SIG-M5 treated with dmso at 0.1 percent for 504 hours (cell line): ENCODE measurements around the gene RSRC2.
"Not testable (repeated sequence)": the region's sequence is repeated elsewhere in the genome, so short reads cannot be mapped to it uniquely, and the experiment has no call there.

Experiments used
- DNase-seq: peaks from one replicate; lab custom pipeline; 2025; ENCODE audit not compliant: unreplicated experiment; lab: John Stamatoyannopoulos, UW

RSRC2 gene

DNA sequence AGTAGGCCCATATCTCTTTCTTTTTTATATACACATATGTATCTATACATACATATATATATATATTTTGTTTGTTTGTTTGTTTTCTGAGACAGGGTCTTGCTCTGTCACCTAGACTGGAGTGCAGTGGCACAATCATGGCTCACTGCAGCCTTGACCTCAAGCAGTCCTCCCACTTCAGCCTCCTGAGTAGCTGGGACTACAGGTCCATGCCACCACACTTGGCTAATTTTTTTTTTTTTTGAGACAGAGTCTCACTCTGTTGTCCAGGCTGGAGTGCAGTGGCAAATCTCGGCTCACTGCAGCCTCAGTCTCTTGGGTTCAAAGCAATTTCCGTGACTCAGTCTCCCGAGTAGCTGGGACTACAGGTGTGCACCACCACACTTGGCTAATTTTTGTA lies 38.9 kb downstream of the RSRC2 start:
- DNase-seq = not testable (repeated sequence)

DNA sequence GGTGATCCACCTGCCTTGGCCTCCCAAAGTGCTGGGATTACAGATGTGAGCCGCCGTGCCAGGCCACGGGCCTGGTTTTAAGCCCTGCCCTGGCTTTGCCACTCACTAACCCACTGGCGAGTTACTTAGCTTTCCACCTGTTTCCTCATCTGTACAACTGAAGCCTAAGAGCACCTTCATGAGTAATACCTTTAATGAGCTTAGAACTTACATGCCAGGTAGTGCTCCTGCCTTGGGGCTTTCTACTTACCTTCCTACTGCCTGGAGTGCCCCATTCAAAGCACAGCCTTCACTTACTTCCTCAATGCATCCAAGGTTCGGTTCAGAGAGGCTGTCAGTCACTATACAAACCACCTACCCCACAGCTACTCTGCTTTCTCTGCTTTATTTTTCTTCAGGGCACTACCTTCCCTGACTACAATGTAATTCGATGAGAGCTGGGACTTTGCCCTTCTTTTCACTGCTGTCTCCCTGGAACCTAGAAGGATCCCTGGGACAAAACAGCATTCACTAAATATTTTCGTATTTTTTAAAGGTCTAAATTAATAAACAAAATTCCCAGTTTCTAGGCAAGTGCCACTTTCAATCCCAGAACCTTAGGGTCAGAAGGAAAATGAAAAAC lies 39.8 kb downstream of the RSRC2 start:
- DNase-seq = no peak

DNA sequence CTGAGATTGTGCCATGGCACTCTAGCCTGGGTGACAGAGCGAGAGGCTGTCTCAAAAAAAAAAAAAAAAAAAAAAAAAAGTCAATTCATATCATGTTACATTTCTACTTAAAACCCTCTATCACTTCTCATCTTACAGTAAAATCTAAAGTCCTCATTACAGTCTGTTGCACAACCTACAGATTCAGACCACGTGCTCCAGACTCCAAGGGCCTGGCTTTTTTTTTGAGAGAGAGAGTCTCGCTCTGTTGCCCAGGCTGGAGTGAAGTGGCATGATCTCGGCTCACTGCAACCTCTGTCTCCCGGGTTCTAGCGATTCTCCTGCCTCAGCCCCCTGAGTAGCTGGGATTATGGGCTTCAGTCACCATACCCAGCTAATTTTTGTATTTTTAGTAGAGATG lies 40.4 kb downstream of the RSRC2 start:
- peak; percentile 12 for DNase-seq

DNA sequence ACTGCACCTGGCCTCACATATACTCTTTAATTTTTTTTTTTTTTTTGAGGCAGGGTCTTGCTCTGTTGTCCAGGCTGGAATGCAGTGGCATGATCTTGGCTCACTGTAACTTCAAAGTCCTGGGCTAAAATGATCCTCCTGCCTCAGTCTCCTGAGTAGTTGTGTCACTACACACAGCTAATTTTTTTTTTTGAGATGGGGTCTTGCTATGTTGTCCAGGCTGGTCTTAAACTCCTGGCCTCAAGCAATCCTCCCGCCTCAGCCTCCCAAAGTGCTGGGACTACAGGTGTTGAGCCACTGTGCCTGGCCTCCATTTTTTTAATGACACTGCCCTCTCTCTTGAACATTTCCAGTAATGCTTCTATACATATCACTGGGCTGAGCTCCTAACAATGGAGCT lies 42.4 kb downstream of the RSRC2 start:
- not testable (repeated sequence) for DNase-seq

DNA sequence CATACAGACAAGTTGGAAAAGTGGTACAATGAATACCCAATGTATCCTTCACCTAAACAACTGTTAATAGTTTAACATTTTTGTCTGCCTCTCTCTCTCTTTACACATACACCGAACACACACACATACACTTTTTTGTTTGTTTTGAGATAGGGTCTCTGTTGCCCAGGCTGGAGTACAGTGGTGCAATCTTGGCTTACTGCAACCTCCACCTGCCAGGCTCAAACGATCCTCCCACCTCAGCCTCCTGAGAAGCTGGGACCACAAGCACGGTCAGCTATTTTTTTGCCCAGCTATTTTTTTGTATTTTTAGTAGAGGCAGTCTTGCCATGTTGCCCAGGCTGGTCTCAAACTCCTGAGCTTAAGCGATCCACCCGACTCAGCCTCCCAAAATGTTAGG lies 42.8 kb downstream of the RSRC2 start:
- no peak for DNase-seq

DNA sequence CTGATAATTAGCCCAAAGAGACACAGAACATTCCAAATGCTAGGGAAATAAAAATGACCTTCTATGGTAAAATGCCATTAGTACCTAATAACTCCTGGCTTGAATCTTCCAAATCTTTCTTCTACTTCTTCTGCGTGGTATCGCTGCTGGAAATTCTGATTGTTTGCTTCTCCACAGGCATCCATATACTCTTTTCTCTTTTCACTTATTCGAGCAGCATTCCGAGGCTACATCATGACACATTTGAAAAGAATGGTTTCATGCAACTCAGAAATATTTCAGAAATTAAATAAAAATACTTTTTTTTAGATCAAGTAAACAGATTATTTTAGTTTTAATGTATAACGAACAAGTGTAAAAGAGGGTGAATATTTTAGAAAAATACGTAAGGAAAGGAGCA lies 44.9 kb downstream of the RSRC2 start:
- DNase-seq = no peak

DNA sequence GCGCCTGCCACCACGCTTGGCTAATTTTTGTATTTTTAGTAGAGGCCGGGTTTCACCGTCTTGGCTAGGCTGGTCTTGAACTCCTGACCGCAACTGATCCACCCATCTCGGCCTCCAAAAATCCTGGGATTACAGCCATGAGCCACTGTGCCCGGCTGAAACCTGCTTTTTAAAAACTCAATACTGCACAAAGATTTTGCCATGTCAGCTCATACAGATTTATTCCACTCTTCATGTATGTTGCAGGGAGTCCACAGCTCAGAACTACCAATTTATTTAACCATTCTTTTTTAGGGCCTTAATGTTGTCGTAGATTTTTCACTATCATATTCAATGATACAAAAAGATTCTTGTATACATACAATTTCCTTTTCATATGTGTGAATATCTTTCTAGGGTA lies 46.0 kb downstream of the RSRC2 start:
- no peak for DNase-seq

DNA sequence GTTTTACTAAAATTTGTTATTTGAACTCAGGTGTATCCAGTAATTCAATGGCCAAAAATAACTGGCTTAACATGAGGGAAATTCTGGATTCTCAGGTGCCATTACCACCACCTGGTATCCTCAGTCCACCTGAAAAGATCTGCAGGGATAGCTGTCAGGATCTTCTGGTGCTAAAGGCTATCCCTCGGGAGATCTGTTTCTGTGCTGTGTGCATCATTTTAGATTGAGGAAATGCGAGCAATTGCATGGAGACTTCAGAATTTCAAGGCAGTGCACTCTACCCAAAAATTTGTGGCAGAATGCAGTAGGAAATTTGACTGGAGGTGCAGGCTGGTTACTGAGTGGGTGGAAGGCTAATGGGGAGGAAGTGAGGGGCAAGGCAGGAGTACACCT lies 52.4 kb downstream of the RSRC2 start:
- no peak for DNase-seq

DNA sequence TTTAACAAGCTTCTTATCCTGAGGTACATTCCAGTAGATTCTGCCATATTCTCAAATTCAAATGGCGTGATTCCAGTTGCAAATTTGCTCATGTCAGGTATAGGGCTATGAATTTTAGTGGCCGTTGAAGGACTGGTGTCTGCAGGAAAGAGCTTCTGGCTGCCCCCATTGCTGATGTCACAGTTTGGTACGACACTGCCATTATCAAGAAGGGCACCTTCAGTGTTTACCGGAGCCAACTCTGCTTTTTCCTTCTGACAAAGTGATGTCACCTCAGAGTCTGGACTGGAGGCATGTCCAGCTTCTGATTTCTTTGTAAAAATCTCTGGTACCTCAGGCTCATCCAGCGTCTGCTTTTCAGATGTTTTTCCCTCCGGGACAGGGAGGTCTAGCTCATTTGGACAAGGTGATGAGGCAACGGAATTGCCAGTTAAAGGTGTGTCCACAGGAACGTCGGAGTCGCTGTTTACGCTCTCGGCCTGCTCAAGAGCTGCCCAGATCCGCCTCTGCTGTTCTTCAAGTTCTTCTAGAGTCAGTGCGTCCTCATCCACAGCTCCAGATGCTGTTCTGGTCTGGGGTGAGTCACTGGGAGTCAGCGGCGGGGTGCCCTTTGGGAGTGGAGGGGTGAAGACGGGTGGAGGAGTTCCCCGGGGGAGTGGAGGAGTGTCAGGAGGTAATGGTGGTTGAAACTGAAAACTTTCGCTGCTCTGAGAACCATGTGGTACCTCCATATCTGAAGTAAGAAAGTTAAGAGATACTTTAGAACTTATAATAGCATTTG lies 53.0 kb downstream of the RSRC2 start:
- no peak for DNase-seq

DNA sequence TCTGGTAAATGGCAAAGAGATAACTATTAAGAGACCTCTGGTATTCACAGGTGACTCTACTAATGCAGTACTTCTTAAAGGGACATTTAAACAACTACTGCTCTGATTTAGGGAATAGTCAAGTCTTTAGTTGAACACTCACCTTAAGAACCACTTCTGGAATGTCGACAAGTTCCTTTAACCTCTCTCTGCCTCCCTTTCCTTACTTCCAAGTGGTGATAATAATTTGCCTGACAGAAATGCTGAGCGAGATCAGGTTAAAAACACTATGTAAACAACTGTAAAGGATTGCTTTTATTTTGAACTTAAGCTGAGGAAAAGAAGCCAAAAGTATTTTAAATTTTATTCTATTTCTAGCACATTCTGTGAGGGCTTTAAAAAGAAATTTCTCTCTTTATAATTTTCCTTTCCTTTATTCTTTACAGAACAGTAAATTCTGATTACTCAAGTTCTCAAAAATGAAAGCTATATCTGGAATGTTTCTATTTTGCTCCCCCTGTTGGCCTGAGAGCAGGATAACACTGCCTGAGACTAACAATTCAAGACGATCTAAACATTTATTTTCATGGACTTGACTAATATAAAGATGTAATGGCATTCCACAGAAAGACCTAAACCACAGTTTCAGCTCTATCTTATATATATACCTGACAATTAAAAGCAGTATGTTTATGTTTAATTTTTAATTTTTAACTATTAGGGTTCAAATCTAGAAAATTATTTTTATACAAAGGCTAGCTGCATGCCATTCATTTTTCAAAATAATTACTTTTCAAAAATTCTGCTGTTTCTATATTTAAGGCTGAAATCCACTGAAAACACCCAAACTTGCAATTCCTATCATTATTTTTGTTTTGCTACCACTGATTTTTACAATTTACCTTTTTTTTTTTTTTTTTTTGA lies 55.2 kb downstream of the RSRC2 start:
- peak; percentile 77 for DNase-seq

DNA sequence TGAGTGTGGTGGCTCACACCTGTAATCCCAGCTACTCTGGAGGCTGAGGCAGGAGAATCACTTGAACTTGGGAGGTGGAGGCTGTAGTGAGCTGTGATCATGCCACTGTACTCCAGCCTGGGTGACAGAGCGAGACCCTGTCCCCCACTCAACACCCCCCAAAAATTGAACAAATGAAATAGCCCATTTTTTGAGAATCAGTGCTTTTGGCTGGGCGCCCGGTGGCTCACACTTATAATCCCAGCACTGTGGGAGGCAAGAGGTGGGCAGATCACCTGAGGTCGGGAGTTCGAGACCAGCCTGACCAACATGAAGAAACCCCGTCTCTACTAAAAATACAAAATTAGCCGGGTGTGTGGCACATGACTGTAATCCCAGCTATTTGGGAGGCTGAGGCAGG lies 56.2 kb downstream of the RSRC2 start:
- not testable (repeated sequence) for DNase-seq

DNA sequence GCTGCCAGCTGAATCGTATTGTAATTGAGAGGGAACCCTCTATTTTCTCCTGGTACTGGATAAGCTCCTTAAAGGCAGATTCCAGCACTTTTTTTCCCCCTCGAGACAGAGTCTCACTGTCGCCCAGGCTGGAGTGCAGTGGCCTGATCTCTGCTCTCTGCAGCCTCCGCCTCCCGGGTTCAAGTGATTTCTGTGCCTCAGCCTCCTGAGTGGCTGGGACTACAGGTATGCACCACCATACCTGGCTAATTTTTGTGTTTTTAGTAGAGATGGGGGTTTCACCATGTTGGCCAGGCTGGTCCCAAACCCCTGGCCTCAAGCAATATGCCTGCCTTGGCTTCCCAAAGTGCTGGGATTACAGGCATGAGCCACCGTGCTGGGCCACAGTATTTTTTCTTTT lies 56.9 kb downstream of the RSRC2 start:
- DNase-seq = not testable (repeated sequence)

DNA sequence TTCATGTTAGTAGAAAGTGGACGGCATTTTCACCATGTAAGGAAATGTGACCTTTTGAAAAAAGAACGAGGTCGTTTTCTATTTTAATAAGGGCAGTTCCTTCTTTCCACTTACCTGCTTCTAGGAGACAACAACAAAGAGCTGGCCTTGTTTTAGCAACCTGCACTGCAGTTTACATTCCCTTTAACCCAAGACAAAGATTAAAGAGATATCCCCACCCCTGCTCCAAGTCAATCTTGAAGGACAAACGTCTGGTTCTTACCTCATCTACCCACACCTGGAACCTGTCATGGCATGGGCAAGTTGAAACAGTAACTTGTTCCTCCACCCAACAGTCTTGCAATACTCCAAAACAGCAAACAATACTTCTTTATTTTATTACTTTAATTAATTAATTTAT lies 58.8 kb downstream of the RSRC2 start:
- DNase-seq = peak; percentile 73

DNA sequence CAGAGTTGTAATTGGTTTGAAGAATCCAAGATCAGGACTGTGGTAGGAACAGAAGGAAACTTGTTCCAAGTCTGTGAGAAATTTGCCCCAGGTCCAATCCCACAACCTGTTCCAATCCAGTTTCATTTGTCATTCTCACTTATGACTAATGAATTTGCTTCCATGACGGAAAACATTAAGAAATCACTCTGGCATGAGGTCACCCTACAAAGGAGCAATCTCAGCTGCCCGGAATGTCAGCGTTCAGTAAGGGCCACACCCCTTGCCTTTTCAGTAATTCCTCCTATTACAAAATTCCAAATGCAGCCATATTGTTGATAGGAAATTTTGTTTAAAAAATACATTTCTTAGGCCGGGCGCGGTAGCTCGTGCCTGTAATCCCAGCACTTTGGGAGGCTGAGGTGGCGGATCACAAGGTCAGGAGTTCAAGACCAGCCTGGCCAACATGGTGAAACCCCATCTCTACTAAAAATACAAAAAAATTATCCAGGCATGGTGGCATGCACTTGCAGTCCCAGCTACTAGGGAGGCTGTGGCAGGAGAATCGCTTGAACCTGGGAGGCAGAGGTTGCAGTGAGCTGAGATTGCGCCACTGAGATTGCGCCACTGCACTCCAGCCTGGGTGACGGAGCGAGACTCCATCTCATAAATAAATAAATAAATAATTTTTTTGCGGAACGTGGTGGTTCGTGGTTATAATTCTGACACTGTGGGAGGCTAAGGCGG lies 62.3 kb downstream of the RSRC2 start:
- DNase-seq = peak; percentile 60

DNA sequence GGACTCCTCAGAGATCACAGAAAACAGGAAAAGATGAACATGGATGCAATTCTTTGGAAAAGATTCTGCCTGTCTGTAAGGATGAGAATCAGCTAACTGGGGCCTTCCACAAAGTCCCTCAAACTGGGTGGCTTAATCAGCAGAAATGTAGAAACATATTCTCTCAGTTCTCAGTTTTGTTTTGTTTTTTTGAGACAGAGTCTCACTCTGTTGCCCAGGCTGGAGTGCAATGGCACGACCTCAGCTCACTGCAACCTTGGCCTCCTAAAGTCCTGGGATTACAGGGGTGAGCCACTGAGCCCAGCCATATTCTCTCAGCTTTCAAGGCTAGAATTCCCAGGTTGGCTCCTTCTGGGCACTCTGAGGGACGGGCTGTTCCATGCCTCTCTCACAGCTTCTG lies 66.1 kb downstream of the RSRC2 start:
- DNase-seq = no peak

DNA sequence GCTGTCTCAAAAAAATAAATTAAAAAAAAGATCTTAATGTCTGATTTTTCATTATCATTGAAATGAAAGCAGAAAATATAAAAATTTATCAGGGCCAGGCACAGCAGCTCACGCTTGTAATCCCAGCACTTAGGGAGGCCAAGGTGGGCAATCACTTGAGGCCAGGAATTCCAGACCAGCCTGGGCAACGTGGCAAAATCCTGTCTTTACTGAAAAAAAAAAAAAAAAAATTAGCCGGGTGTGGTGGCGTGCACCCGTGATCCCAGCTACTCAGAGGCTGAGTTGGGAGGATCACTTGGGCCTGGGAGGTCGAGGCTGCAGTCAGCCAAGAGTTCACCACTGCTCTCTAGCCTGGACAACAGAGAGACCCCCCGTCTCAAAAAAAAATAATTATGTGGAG lies 66.7 kb downstream of the RSRC2 start:
- DNase-seq = no peak

DNA sequence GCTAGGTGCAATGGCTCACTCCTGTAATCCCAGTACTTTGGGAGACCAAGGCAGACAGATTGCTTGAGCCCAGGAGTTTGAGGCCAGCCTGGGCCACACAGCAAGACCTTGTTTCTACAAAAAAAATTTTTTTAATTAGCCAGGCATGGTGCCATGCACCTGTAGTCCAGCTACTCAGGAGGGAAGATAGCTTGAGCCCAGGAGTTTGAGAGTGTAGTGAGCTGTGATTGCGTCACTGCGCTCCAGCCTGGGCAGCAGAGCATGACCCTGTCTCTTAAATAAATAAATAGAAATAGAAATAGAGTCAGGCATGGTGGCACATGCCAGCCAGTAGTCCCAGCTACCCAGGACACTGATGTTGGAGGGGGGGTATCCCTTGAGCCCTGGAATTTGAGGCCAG lies 67.5 kb downstream of the RSRC2 start:
- DNase-seq = no peak

DNA sequence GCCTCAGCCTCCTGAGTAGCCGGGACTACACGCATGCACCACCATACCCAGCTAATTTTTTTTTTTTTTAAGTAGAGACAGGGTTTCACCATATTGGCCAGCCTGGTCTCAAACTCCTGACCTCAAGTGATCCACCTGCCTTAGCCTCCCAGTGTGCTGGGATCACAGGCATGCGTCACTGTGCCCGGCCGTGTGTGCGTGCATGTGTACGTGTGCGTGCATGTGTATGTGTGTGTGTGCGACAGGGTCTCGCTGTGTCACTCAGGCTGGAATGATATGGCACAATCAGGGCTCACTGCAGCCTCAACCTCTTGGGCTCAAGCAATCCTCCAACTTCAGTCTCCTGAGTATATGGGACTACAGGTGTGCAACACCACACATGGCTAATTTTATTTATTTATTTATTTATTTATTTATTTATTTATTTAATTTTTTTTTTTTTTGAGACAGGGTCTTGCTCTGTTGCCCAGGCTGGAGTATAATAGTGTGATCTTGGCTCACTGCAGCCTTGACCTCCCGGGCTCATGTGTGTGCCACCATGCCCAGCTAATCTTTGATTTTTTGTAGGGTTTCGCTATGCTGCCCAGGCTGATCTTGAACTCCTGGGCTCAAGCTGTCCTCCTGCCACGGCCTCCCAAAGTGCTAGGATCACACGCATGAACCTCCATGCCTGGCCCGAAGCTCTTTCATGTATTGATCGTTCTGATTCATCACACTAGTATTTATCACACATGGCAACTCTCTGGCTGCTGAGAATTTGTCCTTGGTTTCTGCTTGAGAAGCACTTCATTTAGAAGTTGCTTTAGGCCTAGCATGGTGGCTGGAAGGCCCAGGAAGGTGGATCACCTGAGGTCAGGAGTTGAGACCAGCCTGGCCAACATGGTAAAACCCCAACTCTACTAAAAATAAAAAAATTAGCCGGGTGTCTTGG lies 68.4 kb downstream of the RSRC2 start:
- DNase-seq = no peak

DNA sequence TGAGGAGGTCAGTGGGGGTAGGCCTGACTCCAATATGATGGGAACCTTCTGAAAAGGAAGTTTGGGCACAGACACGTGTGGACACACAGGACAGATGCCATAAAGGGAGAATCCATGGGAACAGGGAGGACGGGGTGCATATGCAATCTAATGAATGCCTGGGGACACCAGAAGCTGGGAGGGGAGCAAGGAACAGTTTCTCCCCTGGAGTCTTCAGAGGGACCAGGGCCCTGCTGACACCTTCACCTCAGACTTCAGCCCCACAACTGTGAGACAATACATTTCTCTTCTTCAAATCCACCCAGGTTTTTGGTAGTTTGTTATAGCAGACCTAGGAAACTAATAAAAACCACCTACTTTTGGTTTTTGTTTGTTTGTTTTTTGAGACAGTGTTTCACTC lies 69.1 kb downstream of the RSRC2 start:
- no peak for DNase-seq

DNA sequence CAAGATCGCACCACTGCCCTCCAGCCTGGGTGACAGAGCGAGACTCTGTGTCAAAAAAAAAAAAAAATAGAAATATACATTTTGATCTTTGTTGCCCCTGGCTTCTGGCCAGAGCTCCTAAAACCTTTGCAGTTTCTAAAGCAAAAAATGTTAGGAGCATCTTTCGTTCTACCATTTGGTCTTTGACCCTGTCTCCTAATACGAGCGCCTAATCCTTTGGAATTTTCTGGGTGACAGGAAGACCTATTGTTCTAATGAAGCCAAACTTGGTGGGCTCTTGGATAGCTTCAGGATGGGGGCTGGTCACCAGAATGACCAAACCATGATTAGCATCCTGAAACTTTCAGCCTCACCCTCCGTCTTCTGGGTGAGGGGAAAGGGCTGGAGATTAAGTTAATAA lies 72.0 kb downstream of the RSRC2 start:
- DNase-seq = no peak
